K562 (cell line): ENCODE data around the gene STK17A. TPM values are rescaled to one million over a fixed set of nuclear protein-coding genes. Genes with fewer than 3 reads are reported as not detected.

Source experiments
- ATAC-seq: fragments of 200-7000 bp; cut with Tn5 transposase; 3 replicates; pipeline ENCODE4 v1.9.1; 2020; ENCODE audit warnings: moderate library complexity
- BruUV-seq: library from RNA; stranded (reverse); fragments of 400-500 nt; replicated peaks from 2 replicates; lab custom pipeline; 2021; lab: Mats Ljungman, UMichigan
- CTCF ChIA-PET: fragments of 300-600 bp; formaldehyde crosslinking; extraction: SDS; loops from one replicate; lab custom pipeline; 2021; ENCODE audit warnings: low intra/inter-chr PET ratio; lab: Yijun Ruan, JAX
- POLR2A ChIA-PET: fragments of 300-600, 350-650 bp; sonication (Branson Sonifier 250); formaldehyde crosslinking; extraction: SDS; loops from one replicate; lab custom pipeline; 2021; ENCODE audit warnings: antibody characterized with exemption, inconsistent platforms; lab: Yijun Ruan, JAX
- DNase-seq, 4 experiments: peaks; one replicate each; pipeline versions ENCODE4 v3.0.0 to v3.0.0-alpha.2; 2011 to 2018; ENCODE audit warnings: low spot score in 3 of 4, mixed read lengths in 3 of 4; ENCODE audit errors: extremely low read depth in 1 of 4
- FAIRE-seq: peaks from 2 replicates; lab custom pipeline; 2011; peaks lifted over from hg19 to GRCh38; lab: Jason Lieb, UNC
- H2AFZ ChIP-seq: 2 replicates; pipeline ENCODE4 v1.6.0; 2011; ENCODE audit warnings: low read depth, low read length, control low read depth, inconsistent platforms
- H3K27ac ChIP-seq: fragments of 200-600 bp; 3 replicates; pipeline ENCODE4 v1.8.0; 2011; ENCODE audit warnings: low read depth, mild to moderate bottlenecking, control low read depth, inconsistent platforms, low read length, moderate library complexity, mixed read lengths; ENCODE audit errors: extremely low read depth
- H3K27me3 ChIP-seq, 2 experiments: fragments of 300-600 bp in 1 of 2; 2 replicates in 1 of 2; 3 replicates in 1 of 2; pipeline versions ENCODE4 v1.6.0 to v1.8.0; 2011; ENCODE audit warnings: inconsistent platforms in 2 of 2, low read length in 2 of 2, mild to moderate bottlenecking in 1 of 2, mixed read lengths in 1 of 2, moderate library complexity in 1 of 2; ENCODE audit not compliant: control insufficient read depth in 2 of 2, insufficient read depth in 2 of 2
- H3K36me3 ChIP-seq: fragments of 300-600 bp; 3 replicates; pipeline ENCODE4 v1.8.0; 2011; ENCODE audit warnings: mild to moderate bottlenecking, low read length, inconsistent platforms; ENCODE audit not compliant: control insufficient read depth, insufficient read depth
- H3K4me1 ChIP-seq, 2 experiments: fragments of 200-600 bp in 1 of 2; replicated peaks in 1 of 2; 2 replicates in 1 of 2; 3 replicates in 1 of 2; pipeline versions ENCODE4 v1.5.1 to v1.8.0; 2011; ENCODE audit warnings: inconsistent platforms in 2 of 2, low read length in 2 of 2, mild to moderate bottlenecking in 1 of 2, mixed read lengths in 1 of 2, moderate library complexity in 1 of 2; ENCODE audit not compliant: control insufficient read depth in 2 of 2, insufficient read depth in 2 of 2
- H3K4me2 ChIP-seq: 2 replicates; pipeline ENCODE4 v1.6.1; 2011; ENCODE audit warnings: low read length, control low read depth, inconsistent platforms, mixed read lengths; ENCODE audit not compliant: insufficient read depth
- H3K4me3 ChIP-seq: fragments of 200-600 bp; sonication (generic), shearing (Covaris generic); 2 replicates; pipeline ENCODE4 v1.5.1; 2016; ENCODE audit warnings: control low read depth, inconsistent platforms
- H3K79me2 ChIP-seq: fragments of 200-600 bp; 3 replicates; pipeline ENCODE4 v1.8.0; 2011; ENCODE audit warnings: low read length, inconsistent platforms; ENCODE audit not compliant: control insufficient read depth, insufficient read depth
- H3K9ac ChIP-seq, 2 experiments: 2 replicates each; pipeline versions ENCODE4 v1.6.0 to v1.6.1; 2011; ENCODE audit warnings: low read depth in 2 of 2, low read length in 2 of 2, control low read depth in 1 of 2, inconsistent platforms in 1 of 2, mild to moderate bottlenecking in 1 of 2, mixed read lengths in 1 of 2; ENCODE audit not compliant: insufficient read depth in 1 of 2
- H3K9me1 ChIP-seq: one replicate; pipeline ENCODE4 v1.6.0; 2011; ENCODE audit warnings: inconsistent platforms, mild to moderate bottlenecking, low read length, moderate library complexity; ENCODE audit not compliant: control insufficient read depth, insufficient read depth
- H3K9me3 ChIP-seq: replicated peaks from 2 replicates; pipeline ENCODE4 v1.5.1; 2011; ENCODE audit warnings: low read depth, low read length, inconsistent platforms; ENCODE audit not compliant: control insufficient read depth, insufficient read depth
- H4K20me1 ChIP-seq: replicated peaks from 2 replicates; pipeline ENCODE4 v1.6.1; 2011; ENCODE audit warnings: low read length, inconsistent platforms, mixed read lengths; ENCODE audit not compliant: control insufficient read depth, insufficient read depth
- MED1 ChIP-seq: sonication (generic); formaldehyde crosslinking; IDR thresholded peaks from 2 replicates; pipeline ENCODE4 v1.8.1; 2023; ENCODE audit warnings: missing genetic modification reagents, borderline replicate concordance
- NCOR1 ChIP-seq: fragments of 450-650 bp; IDR thresholded peaks from 2 replicates; pipeline ENCODE4 v1.6.1; 2016; ENCODE audit warnings: mild to moderate bottlenecking, moderate library complexity
- POU5F1 ChIP-seq: fragments of 150-350 bp; IDR thresholded peaks from 2 replicates; pipeline ENCODE4 v1.6.1; 2014; ENCODE audit warnings: borderline replicate concordance, low read length, low read depth, mild to moderate bottlenecking; ENCODE audit not compliant: partially characterized antibody
- ZNF12 ChIP-seq: sonication (generic); formaldehyde crosslinking; IDR thresholded peaks from 2 replicates; pipeline ENCODE4 v1.4.0; 2020; ENCODE audit warnings: mild to moderate bottlenecking, missing genetic modification reagents
- ZNF41 ChIP-seq: fragments of 250-450 bp; sonication (Bioruptor Pico); conservative IDR thresholded peaks from 2 replicates; pipeline ENCODE4 v1.4.0; 2020; ENCODE audit warnings: mild to moderate bottlenecking
- WGBS: fragments of 100-300 bp; shearing (Covaris generic); methylation state at CpG from one replicate; pipeline ENCODE4 v1.1.6; 2016; ENCODE audit warnings: low coverage, mixed read lengths; ENCODE audit not compliant: insufficient coverage; ENCODE audit errors: missing lambda C conversion rate; 5-methylcytosine and 5-hydroxymethylcytosine counted together
- in situ Hi-C: fragments of 300-500 bp; cut with MboI; formaldehyde crosslinking; loops from 4 replicates; pipeline ENCODE4 v1.15.0; 2018; ENCODE audit warnings: inconsistent platforms, mixed read lengths
- intact Hi-C: fragments of 100-400 bp; cut with micrococcal nuclease; formaldehyde crosslinking; loops from 2 replicates; pipeline ENCODE4 v1.14.2; 2022
- polyA plus RNA-seq, 8 experiments: library from polyadenylated mRNA; depleted of rRNA in 4 of 8; stranded (reverse) in 5 of 8; unstranded in 3 of 8; fragments of >200 nt; fragmentation: Nextera tagmentation in 2 of 8; fragmentation: Illumina TruSeq in 1 of 8; extraction: Ambion mirVana in 2 of 8; extraction: Trizol in 1 of 8; gene quantifications; 2 replicates each; pipeline versions ENCODE4 v1.2.1 to v1.2.3, GENCODE V29; 2011 to 2014; ENCODE audit warnings: inconsistent platforms in 1 of 8, missing spikeins in 1 of 8
- total RNA-seq, 7 experiments: library from RNA; depleted of rRNA in 6 of 7; stranded (reverse); fragments of >200 nt in 6 of 7; fragmentation: Illumina TruSeq in 2 of 7; extraction: Trizol in 2 of 7; gene quantifications; 2 replicates each; pipeline versions ENCODE4 v1.2.1 to v1.2.3, GENCODE V29; 2011 to 2021; ENCODE audit warnings: low replicate concordance in 1 of 7
- TF ChIP-seq, protein P1 (sequence below): fragments of 200-400 bp; formaldehyde crosslinking; IDR thresholded peaks from 2 replicates; pipeline ENCODE4 v1.6.1; 2017; ENCODE audit warnings: mild to moderate bottlenecking, low read depth, low read length, moderate library complexity
- TF ChIP-seq, protein P2 (sequence below): fragments of 250-450 bp; sonication (Bioruptor Pico); IDR thresholded peaks from 2 replicates; pipeline ENCODE4 v1.8.0; 2021; ENCODE audit warnings: moderate library complexity, mild to moderate bottlenecking, inconsistent platforms

The STK17A gene
- total and polyA plus RNA-seq, 9 of the 15 experiments (the other 6 are each of a cell fraction or from before 2014, with no cell fraction given) = 3.4 to 16.3 (median 13.2) TPM

- FAIRE-seq (no peak), ATAC-seq (no peak), DNase-seq (no peak)
- Histone ChIP-seq H3K9me3 (no peaks in the 10 kb centered on the region), H3K27me3 (no peaks in the 10 kb centered on the region), H3K36me3 (peaks cover 16% of the 10 kb centered on the region; the same call in 1 of the 3 replicates), H3K4me2 (no peak overlapping the region), H3K4me1 (peaks cover 0 to 5% of the 10 kb centered on the region in 2 experiments; a peak in 1 of 5 replicates), H3K27ac (no peak overlapping the region), H2AFZ (no peak overlapping the region), H3K4me3 (no peak overlapping the region), H3K79me2 (peaks cover 70% of the 10 kb centered on the region), H3K9me1 (peaks cover 2% of the 10 kb centered on the region), H3K9ac (no peak overlapping the region), H4K20me1 (peaks cover 4% of the 10 kb centered on the region; the same call in 1 of the 2 replicates)
- ChIA-PET POLR2A (no interaction called here), CTCF (no interaction called here)
- in situ Hi-C loops = no loop called here
- 97% methylated on average over 2 of the region's 2 CpGs for WGBS
- intact Hi-C loops = no loop called here
- TF ChIP-seq ZNF41 (CRISPR knock-in tag) (no peak), MED1 (CRISPR knock-in tag) (no peak), POU5F1 (no peak), NCOR1 (no peak), ZNF12 (no peak)
- TF ChIP-seq, protein P1, sequence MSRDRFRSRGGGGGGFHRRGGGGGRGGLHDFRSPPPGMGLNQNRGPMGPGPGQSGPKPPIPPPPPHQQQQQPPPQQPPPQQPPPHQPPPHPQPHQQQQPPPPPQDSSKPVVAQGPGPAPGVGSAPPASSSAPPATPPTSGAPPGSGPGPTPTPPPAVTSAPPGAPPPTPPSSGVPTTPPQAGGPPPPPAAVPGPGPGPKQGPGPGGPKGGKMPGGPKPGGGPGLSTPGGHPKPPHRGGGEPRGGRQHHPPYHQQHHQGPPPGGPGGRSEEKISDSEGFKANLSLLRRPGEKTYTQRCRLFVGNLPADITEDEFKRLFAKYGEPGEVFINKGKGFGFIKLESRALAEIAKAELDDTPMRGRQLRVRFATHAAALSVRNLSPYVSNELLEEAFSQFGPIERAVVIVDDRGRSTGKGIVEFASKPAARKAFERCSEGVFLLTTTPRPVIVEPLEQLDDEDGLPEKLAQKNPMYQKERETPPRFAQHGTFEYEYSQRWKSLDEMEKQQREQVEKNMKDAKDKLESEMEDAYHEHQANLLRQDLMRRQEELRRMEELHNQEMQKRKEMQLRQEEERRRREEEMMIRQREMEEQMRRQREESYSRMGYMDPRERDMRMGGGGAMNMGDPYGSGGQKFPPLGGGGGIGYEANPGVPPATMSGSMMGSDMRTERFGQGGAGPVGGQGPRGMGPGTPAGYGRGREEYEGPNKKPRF = no peak
- TF ChIP-seq, protein P2, sequence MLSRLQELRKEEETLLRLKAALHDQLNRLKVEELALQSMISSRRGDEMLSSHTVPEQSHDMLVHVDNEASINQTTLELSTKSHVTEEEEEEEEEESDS (CRISPR knock-in tag) = no peak
- BruUV-seq = no TSS peak
These were observed 74.1 kb downstream of the STK17A start for GRCh38 chr7:43656997-43657396.
